Measurements from ENCODE around the gene NR1H2.

The NR1H2 gene

GRCh38 chr19:50406156-50406820 lies 30.0 kb downstream of the NR1H2 start:
- DNase-seq, result no peak

GRCh38 chr19:50406829-50407228 lies 30.6 kb downstream of the NR1H2 start:
- no peak for DNase-seq

GRCh38 chr19:50409347-50409746 lies 33.1 kb downstream of the NR1H2 start:
- DNase-seq, result no peak

GRCh38 chr19:50410109-50410508 lies 33.9 kb downstream of the NR1H2 start:
- no peak for DNase-seq

- no peak for DNase-seq
Observed at GRCh38 chr19:50412419-50412818, 36.2 kb downstream of the NR1H2 start.

GRCh38 chr19:50413096-50413495 lies 36.8 kb downstream of the NR1H2 start:
- no peak for DNase-seq

GRCh38 chr19:50413531-50413930 lies 37.3 kb downstream of the NR1H2 start:
- DNase-seq, result no peak

- no peak for DNase-seq
Observed at GRCh38 chr19:50414864-50415660, 38.8 kb downstream of the NR1H2 start.

GRCh38 chr19:50415661-50416033 lies 39.4 kb downstream of the NR1H2 start:
- no peak for DNase-seq

GRCh38 chr19:50416034-50416977 lies 40.0 kb downstream of the NR1H2 start:
- no peak for DNase-seq

- no peak for DNase-seq
Observed at GRCh38 chr19:50417111-50418081, 41.1 kb downstream of the NR1H2 start.

- DNase-seq, result no peak
Observed at GRCh38 chr19:50418176-50419021, 42.1 kb downstream of the NR1H2 start, which contains the start of gene SPIB. TSS of gene SPIB (plus strand) at chr19:50418938. CDS start at chr19:50418963, 25 bp downstream.

GRCh38 chr19:50419022-50419579 lies 42.8 kb downstream of the NR1H2 start:
- DNase-seq, result no peak

- no peak for DNase-seq
Observed at GRCh38 chr19:50419580-50420035, 43.4 kb downstream of the NR1H2 start.

GRCh38 chr19:50420127-50420526 lies 43.9 kb downstream of the NR1H2 start:
- no peak for DNase-seq

- no peak for DNase-seq
Observed at GRCh38 chr19:50420808-50421207, 44.6 kb downstream of the NR1H2 start.

- no peak for DNase-seq
Observed at GRCh38 chr19:50422397-50423278, 46.4 kb downstream of the NR1H2 start.

GRCh38 chr19:50423279-50424113 lies 47.2 kb downstream of the NR1H2 start:
- DNase-seq, result no peak

GRCh38 chr19:50425581-50425980 lies 49.3 kb downstream of the NR1H2 start:
- DNase-seq, result no peak
